CD4-positive, alpha-beta T cell treated with Interleukin-4 for 4 hours (primary cell): ENCODE data around the gene CPVL.

Source experiments
- DNase-seq: peaks from one replicate; pipeline ENCODE4 v3.0.0-alpha.2; 2020

Gene CPVL

GRCh38 chr7:29154076-29154475 lies 7.7 kb upstream of the CPVL start:
- DNase-seq, result no peak

DNA sequence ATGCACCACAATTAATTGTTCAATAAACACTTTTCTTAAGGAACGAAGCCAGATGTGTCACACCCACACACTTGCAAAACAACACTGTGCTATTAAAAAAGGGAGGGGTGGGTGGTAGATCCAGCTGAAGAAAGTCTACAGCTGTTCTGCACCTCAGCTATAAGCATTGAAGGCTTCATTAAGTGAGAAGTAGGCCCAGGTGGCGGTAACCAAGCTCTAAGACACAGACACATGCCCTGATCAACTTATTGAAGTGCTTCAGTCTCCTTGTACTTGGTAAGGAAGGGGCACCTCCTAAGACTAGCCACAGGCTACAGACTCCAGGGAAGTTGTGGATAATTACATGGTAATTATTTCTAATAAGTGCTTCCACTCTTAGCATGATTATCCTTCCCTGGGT lies 4.5 kb upstream of the CPVL start:
- no peak for DNase-seq

DNA sequence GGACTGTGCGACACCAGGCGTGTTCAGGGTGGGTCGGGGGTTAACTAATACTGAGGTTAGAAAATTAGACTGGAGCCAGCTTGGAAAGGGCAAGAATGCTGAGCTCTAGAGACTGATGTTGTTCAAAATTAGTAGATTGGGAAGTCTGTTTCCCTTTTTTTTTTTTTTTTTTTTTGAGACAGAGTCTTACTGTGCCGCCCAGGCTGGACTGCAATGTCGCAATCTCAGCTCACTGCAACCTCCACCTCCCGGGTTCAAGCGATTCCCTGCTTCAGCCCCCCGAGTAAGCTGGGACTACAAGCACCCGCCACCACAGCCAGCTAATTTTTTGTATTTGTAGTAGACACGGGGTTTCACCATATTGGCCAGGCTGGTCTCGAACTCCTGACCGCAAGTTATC lies 2.7 kb upstream of the CPVL start:
- no peak for DNase-seq

DNA sequence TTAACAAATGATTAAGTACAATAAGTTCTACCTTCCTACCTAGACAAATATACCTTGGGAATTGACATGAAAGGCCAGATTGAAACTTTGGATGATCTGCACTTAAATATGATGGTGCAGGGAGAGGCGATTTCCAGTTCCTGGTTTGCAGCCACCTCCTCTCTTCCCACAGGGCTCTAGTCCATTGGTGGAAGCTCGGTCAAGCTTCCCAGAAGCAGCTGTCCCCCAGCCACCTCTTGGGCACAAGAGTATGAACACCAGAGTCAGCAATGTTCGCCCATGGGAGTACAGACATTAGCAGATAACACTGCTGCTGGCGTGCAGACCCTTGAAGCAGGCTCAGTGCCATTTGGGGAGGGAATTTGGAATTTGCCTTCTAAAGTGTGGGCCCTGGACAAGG lies 1.5 kb upstream of the CPVL start:
- DNase-seq, result no peak

- no peak for DNase-seq
Measured at GRCh38 chr7:29146888-29147609, 712 bp upstream of the CPVL start.

- DNase-seq, result no peak
Measured at GRCh38 chr7:29145553-29146056, 732 bp downstream of the CPVL start.

DNA sequence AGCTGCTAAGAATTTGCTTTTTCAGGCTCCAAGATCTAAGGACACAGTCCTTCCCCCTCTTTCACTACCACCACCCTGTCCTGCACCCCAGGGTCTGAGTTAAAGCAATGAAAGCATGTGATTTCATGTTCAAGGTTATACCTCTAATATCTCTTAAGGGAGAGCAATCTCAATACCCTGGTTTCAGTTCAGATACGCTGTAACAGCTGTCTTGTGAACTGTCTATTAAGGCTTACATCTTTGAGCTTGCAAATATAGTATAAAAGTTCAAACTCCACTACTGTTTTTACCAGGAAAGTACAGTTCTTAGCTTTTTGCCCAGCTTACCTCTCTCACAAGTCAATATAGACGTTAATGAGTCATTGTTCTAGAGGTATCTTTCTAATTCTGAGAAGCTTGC lies 2.6 kb downstream of the CPVL start:
- no peak for DNase-seq

DNA sequence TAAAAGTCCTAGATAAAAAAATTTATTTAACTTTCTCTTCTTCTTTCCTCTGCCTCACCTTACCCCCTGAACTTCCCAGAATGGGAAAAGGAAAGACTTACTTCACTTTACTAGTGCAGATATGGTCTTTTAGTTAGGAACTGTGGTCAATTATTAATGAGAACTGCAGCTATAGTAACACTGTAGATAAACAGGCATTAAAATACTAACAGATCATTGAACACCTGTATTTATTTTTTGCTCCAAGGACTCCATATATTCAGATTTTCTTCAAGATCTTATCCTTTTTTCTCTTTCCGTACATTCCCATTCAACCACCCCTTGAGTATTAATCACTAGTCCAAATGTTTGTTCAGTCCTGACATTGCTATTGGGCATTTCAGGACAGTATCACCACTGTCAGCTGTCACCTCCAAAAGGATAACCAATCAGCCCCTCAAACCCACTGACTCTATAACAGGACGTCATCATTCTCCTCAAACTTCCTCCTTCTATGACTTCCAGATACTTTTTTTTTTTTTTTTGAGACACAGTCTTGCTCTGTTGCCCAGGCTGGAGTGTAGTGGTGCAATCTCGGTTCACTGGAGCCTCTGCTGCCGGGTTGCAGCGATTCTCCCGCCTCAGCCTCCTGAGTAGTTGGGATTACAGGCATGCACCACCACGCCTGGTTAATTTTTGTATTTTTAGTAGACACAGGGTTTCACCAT lies 4.2 kb downstream of the CPVL start:
- no peak for DNase-seq

DNA sequence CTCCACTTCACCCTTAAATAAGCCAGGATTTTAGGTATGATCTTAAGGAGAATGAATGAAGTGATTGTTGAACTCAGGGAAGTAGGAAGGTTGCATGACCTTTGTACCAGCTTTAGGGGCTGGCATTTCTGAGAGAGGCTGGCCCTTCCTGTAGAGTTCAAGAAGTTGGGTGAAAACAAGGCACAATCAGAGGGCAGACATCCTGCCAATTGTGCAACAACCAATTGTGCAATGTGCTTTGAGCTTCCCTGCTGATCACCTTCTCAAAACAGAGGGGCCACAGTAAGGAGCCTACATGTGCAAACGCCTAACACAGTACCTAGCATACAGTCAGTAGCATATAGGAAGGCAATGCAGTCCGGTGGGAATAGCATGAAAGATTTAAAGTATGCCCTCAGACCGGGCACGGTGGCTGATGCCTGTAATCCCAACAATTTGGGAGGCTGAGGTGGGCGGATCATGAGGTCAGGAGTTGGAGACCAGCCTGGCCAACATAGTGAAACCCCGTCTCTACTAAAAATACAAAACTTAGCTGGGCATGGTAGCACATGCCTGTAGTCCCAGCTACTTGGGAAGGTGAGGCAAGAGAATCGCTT lies 5.4 kb downstream of the CPVL start:
- DNase-seq, result no peak

DNA sequence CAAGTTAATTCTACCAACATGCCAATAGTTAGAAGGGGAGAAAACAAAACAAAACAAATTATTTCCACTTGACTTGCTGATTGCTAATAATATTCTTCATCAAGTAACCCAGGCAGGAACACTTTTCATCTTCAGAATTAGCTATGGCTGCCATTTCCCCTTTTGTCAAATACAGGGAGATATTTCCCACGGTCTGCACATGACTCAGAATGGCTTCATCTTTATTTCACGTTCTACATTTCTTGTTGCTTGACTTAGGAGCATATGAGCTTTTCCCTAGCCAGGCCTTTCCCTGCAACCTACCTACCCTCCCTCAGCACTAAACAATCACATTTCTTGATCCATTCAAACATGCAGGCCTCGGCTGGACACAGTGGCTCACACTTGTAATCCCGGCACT lies 6.5 kb downstream of the CPVL start:
- no peak for DNase-seq

DNA sequence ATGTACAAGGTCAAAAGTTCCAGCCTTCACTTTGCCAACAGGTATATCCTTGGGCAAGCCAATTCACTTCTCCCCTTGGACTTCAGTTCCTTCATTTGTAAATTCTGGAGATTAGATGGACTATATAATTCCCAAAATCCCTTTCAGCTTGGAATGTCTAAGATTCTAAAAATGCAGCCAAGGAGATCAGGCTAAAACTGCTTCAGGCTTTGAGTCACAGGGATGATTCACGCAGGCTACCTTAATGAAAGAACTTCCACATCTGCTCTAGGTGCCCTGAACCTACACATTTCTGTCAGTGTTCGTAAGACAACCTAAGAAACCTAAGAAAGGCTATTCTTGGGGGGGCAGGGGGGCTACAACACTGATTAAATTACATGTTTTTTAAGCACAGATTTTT lies 7.1 kb downstream of the CPVL start:
- no peak for DNase-seq

DNA sequence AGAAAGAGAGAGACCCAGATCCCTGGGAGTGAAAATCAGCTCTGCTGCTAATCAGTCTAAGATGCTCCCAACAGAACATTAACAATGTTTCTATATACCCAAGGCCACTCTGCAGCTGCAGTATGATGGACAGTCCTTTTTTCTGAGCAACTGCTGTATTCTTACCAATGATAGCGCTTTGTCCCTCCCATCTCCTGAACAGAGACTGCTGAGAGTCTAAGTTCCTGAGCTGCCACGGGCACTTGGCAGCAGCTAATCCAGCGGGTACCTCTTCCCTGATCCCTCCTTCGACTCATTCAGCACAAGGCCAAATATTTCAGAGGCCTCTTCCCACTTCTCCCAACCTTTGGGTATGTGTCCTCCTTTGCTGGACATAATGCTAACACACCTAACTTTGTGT lies 7.7 kb downstream of the CPVL start:
- DNase-seq, result no peak

DNA sequence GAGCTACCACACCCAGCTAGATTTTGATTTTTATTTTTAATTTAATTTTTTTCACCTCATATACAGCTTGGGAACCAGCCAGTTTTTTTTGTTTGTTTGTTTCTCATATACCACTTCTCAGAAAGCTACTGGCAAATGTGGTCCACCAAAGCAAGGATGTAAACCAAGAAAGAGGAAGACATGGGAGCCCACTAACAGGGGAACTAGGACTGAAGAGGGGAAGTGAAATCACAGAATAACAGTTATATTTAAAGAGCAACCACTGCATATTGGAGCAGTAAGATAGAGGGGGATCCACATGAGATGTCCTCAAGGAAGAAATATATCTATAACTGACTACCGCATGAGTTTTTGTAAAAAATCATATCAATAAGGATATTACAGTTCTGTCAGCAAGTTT lies 10.5 kb downstream of the CPVL start:
- peak; percentile 12 for DNase-seq

- DNase-seq, result no peak
Measured at GRCh38 chr7:29132980-29133379, 13.4 kb downstream of the CPVL start.

DNA sequence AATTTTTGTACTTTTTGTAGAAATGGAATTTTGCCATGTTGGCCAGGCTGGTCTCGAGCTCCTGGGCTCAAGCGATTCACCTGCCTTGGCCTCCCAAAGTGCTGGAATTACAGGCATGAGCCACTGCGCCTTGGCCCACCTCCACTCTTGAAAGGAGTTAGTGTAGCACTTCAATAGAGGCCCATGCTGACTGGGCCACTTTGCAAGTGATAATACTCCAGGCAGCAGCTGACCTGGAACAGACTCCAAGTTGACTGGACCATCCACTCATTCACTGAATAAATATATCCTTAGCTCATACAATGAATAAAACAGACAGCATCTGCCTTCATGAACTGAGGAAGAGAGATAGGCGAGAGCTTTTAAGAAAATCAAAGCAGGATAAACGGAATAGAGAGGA lies 14.7 kb downstream of the CPVL start:
- DNase-seq, result no peak

DNA sequence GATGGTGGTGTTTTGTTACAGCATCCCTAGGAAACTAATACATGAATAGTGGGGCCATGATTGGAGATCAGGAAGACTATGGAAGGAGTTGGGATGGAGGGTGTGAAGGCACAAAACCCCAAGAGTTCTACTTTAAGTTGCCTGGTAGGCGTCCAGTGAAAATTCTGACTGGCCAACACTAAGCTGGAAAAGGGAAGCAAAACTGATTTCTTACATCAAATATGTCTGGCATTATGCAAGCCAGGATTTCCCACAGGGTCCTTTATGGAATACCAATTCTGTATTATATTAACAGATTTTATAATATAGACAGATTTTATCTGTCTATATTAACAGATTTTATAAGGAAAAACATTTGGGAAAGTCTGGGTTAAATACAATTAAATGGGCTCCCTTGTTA lies 16.2 kb downstream of the CPVL start:
- DNase-seq, result no peak

- no peak for DNase-seq
Measured at GRCh38 chr7:29127527-29127926, 18.8 kb downstream of the CPVL start.

DNA sequence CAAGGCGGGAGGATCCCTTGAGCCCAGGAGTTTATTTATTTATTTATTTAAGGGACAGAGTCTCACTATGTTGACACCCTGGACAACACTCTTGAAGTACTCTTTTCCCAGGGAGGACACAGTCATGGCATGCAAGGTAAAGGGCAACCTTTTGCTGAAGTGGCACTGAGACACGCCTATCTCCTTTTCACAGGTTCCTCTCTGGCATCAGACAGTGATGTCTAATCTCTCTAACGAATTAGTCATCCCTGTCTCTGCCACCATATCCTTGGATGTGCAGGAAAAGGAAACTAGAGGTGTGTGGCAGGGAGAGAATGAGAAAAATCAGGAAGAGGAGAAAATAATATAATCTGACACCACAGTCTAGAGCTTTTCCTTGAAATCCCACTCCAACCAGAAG lies 19.5 kb downstream of the CPVL start:
- no peak for DNase-seq

DNA sequence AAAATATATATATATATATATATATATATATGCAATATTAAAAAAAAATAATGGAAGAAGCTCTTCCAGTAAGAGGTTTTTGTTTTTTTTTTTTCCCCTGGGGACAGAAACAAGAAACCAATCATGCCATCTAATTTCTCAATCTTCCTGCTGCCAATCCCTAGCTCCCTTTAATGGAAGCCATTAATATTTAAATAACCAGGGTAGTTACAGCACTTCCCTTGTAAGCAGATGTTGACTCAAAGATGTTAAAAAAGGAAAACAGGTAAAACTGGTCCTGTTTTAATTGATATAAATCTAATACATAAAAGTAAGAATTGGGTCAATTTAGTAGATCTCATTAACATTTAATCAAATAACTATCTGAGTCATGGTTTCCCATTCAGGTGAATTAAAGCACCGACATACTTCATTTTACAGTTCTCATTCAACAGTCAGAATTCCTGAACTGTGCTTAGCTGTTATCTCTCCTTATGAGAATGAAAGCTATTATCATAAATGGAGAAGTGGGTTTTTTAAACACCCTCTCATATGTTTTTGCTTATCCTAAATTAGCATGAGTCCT lies 22.6 kb downstream of the CPVL start:
- DNase-seq, result no peak

DNA sequence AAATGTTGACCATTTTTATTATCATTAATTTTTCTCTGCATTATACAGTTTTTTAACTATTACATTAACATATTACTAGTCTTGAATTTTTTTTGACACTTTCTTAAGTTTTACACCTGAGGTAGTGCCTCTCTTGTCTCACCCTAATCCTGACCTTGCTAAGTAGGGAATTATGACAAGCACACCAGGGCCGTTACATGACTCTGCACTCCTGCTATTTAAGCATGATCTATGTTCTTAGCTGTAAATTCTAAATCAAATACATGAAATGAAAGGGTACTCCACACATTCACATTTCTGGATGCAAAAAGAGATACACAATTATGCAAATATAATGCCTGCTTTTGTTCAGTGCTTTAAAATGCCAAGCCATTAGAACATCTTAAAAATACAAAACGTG lies 23.6 kb downstream of the CPVL start:
- DNase-seq, result no peak

GRCh38 chr7:29122081-29122480 lies 24.3 kb downstream of the CPVL start:
- no peak for DNase-seq

DNA sequence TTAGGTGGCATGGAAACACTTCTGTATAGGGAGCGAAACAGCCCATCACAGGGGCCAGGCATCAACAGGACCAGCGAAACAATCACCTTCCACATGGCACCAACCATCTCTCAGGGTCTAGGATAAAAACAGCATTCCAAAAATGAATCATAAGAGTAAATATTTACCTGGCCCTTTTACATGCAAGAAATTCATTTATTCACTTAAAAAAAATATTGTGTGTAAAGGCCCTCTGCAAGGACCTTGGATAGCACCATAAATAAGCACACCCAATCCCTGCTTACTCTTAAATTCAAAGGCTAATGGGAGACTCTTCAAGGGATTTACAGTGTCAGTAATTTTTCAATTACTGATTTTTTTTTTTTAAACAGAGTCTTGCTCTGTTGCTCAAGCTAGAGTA lies 25.4 kb downstream of the CPVL start:
- DNase-seq, result no peak

DNA sequence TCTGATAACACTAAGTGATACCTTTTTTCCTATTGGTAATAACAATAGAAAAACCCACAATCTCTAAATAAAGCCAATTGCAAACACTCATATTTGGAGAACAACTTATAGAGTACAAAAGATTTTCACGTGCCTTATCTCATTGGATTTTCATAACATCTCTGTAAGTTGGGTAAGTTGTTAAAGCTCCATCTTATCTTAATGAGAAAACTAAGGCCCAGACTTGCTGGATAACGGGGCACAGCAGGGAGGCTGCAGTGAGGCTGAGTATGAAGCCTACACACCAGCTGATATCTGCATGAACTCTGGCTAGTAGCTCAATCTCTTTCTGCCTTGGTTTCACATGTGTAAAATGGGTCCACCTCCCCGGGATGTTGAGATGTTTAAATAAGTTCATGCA lies 26.8 kb downstream of the CPVL start:
- DNase-seq, result no peak
